SH-SY5Y (cell line): ENCODE results near the gene XPNPEP3.

Experiments used
- GATA2 ChIP-seq: IDR thresholded peaks from 2 replicates; pipeline ENCODE4 v1.6.1; 2011; ENCODE audit warnings: mild to moderate bottlenecking, low read depth, low read length
- GATA3 ChIP-seq: IDR thresholded peaks from 2 replicates; pipeline ENCODE4 v1.6.1; 2011; ENCODE audit warnings: low read depth, mild to moderate bottlenecking, low read length, moderate library complexity

GRCh38 chr22:40862013-40862412, 5.1 kb downstream of the XPNPEP3 start, which contains the start of gene DNAJB7:
- TF ChIP-seq GATA2 (no peak), GATA3 (no peak)
